Measurements from ENCODE around the gene RNF130.

DNA sequence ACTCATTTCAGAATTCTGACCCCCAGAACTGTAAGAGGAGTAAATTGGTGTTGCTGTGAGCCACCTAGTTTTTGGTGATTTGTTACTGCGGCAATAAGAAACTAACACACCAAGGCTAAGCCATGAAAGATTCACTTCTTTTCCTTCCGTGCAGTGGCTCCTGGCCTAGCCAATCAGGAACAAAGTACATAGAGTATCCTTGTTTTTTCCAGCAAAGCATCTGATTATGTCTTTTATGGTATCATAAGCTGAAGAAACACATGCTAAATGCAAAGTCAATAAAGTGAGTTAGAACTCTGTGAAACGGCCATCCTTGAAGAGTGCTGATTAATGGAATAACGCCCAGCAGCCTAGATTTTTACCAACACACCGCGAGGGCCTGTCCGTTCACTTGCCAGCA is 11.4 kb downstream of the RNF130 start:
- no peak for TF ChIP-seq TAF1 (IDR thresholded peaks at IDR 0.05; ENCODE audit: low read depth)
- no peak for TF ChIP-seq FOXM1 (IDR thresholded peaks at IDR 0.05; ENCODE audit: borderline replicate concordance, low read depth)
- no peak for TF ChIP-seq TCF12 (IDR thresholded peaks at IDR 0.05; ENCODE audit: low read depth)
- no peak for TF ChIP-seq EP300 (IDR thresholded peaks at IDR 0.05; ENCODE audit: borderline replicate concordance)
